Rectal smooth muscle tissue (tissue), 1 donor: Measurements from ENCODE around the gene FOXL1.
A peak's percentile ranks its signal among the peaks of the same experiment; 100 is the strongest.

Source experiments
- H3K27ac ChIP-seq: one replicate; pipeline ENCODE4 v1.7.0; 2013; ENCODE audit warnings: low read depth, low read length, inconsistent platforms
- H3K27me3 ChIP-seq: one replicate; pipeline ENCODE4 v1.7.0; 2013; ENCODE audit warnings: low read length; ENCODE audit not compliant: control insufficient read depth, insufficient read depth
- H3K36me3 ChIP-seq: one replicate; pipeline ENCODE4 v1.7.0; 2013; ENCODE audit warnings: low read length; ENCODE audit not compliant: control insufficient read depth, insufficient read depth
- H3K4me1 ChIP-seq: one replicate; pipeline ENCODE4 v1.7.0; 2013; ENCODE audit warnings: low read length; ENCODE audit not compliant: control insufficient read depth, insufficient read depth
- H3K4me3 ChIP-seq: one replicate; pipeline ENCODE4 v1.7.0; 2013; ENCODE audit warnings: low read length
- H3K9ac ChIP-seq: one replicate; pipeline ENCODE4 v1.7.0; 2013; ENCODE audit warnings: low read length

Gene FOXL1

GRCh38 chr16:86573646-86574508 is 4.5 kb upstream of the FOXL1 start:
- Histone ChIP-seq H3K9ac (no peak overlapping the region), H3K4me3 (no peak overlapping the region), H3K27ac (no peak overlapping the region), H3K4me1 (no peaks in the 10 kb centered on the region), H3K27me3 (peaks cover 53% of the 10 kb centered on the region), H3K36me3 (no peaks in the 10 kb centered on the region)

GRCh38 chr16:86574646-86575045 is 3.7 kb upstream of the FOXL1 start:
- H3K36me3 ChIP-seq: no peaks in the 10 kb centered on the region
- no peak overlapping the region for H3K4me3 ChIP-seq
- H3K27ac ChIP-seq: no peak overlapping the region
- no peaks in the 10 kb centered on the region for H3K4me1 ChIP-seq
- no peak overlapping the region for H3K9ac ChIP-seq
- peaks cover 51% of the 10 kb centered on the region for H3K27me3 ChIP-seq

DNA sequence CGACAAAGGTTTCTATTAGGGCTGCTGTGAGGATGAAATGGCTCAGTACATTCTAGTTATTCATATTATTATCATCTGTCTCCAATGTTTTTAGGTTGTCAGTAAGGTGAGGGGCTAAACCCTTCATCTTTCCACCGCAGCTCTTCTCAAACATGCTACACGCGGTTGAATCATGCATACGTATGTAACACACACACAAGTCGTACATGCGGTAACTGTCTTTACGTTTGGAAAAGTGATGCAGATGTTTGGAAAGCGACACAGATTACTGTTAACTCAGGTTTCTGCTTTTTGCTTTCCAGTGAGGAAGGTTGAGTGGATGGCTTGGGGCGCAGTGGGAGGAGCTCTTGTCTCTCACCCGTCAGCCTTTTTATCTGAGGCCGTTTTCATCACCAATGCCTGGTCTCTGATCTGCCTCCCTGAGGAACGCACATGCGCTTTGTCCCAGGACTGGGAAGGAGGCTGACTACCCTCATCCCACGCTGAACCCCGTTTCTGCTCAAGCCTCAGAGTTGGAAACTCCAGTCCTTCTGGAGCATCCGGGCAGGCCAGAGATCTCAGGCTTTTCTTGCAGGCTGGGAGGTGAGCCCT is 3.2 kb upstream of the FOXL1 start:
- Histone ChIP-seq H3K9ac (peak overlapping the region; percentile 46), H3K36me3 (no peaks in the 10 kb centered on the region), H3K27me3 (peaks cover 50% of the 10 kb centered on the region), H3K4me1 (no peaks in the 10 kb centered on the region), H3K4me3 (peak overlapping the region; percentile 40), H3K27ac (no peak overlapping the region)

DNA sequence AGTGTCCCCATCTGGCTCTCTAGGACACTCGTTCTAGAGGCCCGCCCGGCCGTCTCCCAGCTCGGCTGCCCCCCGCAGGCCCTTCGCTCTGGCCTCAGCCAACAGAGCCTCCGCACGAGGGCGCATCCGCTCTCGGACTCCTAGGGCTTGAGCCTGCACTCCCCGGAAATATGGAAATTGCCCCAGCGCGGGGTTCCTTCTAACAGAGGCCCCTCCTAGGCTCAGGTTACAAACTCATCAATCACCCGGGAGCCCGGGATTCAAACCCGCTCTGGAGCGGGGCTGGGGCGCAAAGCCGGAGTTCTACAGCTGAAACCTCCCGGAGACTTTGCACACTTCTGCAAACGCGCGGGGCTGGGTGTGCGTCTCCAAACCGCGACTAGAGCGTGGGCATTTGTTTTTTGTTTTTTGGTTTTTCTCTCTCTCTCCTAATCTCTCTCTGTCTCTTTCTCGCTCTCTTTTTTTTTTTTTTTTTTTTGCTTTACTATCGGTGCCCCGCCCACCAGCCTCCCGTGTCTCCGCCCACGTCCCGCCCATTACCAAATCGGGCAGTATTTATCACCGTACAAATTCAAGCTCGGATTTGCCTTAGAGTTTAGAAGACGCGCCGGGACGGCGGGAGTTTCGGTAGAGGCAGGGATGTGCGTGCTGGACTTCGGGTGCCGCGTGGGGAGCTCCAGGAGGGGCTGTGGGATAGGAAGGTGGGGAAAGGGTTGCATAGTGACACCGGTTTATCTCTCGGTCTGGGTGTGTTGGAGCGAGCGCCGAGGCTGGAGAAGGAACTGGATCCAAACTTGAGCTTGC is 2.4 kb upstream of the FOXL1 start:
- H3K4me1 ChIP-seq: no peaks in the 10 kb centered on the region
- no peaks in the 10 kb centered on the region for H3K36me3 ChIP-seq
- H3K9ac ChIP-seq: no peak overlapping the region
- no peak overlapping the region for H3K27ac ChIP-seq
- peak overlapping the region; percentile 41 for H3K4me3 ChIP-seq
- H3K27me3 ChIP-seq: peaks cover 47% of the 10 kb centered on the region

GRCh38 chr16:86576591-86577313 is 1.6 kb upstream of the FOXL1 start:
- no peak overlapping the region for H3K9ac ChIP-seq
- H3K36me3 ChIP-seq: no peaks in the 10 kb centered on the region
- H3K4me3 ChIP-seq: peak overlapping the region; percentile 41

DNA sequence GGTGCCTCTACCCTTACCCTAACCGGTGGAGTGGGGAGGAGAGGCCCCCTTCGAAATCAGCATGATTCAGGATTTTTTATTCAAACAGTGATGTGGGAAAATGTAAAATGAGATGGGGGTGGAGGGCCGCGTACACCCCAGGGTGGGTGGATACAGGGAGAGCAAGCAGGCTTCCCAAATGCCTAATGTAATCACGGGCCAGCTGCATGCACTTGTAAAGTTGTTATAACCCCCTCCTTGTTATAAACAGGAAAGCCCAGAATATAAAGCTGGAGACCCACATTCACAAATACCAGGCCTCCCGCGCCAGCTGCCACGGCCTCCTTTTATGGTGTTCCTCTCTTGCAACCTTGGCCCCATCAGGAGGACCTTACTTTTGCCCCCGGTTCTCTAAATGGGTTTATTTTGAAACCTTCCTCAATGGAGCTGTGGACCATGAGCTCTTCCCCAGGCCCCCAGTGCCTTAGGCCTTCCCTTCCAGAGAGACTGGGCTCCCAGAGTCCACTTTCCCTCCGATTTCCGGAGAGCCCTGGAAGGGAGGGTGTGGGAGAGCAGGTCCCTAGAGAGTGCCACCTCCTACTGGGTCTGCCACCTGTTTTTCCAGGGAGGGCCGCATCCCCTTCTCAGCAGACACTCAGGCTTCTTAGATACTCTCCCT is 906 bp upstream of the FOXL1 start:
- H3K27ac ChIP-seq: no peak overlapping the region
- peaks cover 39% of the 10 kb centered on the region for H3K27me3 ChIP-seq
- H3K4me1 ChIP-seq: no peaks in the 10 kb centered on the region
- H3K4me3 ChIP-seq: no peak overlapping the region
- H3K36me3 ChIP-seq: no peaks in the 10 kb centered on the region
- no peak overlapping the region for H3K9ac ChIP-seq

More at GRCh38 chr16:86576591-86577313, 1.6 kb upstream of the FOXL1 start:
- Histone ChIP-seq H3K27ac (no peak overlapping the region), H3K27me3 (peaks cover 42% of the 10 kb centered on the region), H3K4me1 (no peaks in the 10 kb centered on the region)

GRCh38 chr16:86578611-86579267 is 390 bp downstream of the FOXL1 start:
- no peak overlapping the region for H3K9ac ChIP-seq
- H3K4me1 ChIP-seq: no peaks in the 10 kb centered on the region
- peaks cover 33% of the 10 kb centered on the region for H3K27me3 ChIP-seq
- H3K27ac ChIP-seq: no peak overlapping the region
- peak overlapping the region; percentile 26 for H3K4me3 ChIP-seq
- no peaks in the 10 kb centered on the region for H3K36me3 ChIP-seq

- H3K4me1 ChIP-seq: no peaks in the 10 kb centered on the region
- no peak overlapping the region for H3K27ac ChIP-seq
- no peaks in the 10 kb centered on the region for H3K36me3 ChIP-seq
- H3K4me3 ChIP-seq: no peak overlapping the region
- H3K9ac ChIP-seq: no peak overlapping the region
- peaks cover 28% of the 10 kb centered on the region for H3K27me3 ChIP-seq
Observed at GRCh38 chr16:86579268-86580062, 1.1 kb downstream of the FOXL1 start.

GRCh38 chr16:86580063-86580790 is 1.9 kb downstream of the FOXL1 start:
- no peak overlapping the region for H3K27ac ChIP-seq
- H3K36me3 ChIP-seq: no peaks in the 10 kb centered on the region
- no peaks in the 10 kb centered on the region for H3K4me1 ChIP-seq
- no peak overlapping the region for H3K9ac ChIP-seq
- H3K27me3 ChIP-seq: peaks cover 24% of the 10 kb centered on the region
- no peak overlapping the region for H3K4me3 ChIP-seq

DNA sequence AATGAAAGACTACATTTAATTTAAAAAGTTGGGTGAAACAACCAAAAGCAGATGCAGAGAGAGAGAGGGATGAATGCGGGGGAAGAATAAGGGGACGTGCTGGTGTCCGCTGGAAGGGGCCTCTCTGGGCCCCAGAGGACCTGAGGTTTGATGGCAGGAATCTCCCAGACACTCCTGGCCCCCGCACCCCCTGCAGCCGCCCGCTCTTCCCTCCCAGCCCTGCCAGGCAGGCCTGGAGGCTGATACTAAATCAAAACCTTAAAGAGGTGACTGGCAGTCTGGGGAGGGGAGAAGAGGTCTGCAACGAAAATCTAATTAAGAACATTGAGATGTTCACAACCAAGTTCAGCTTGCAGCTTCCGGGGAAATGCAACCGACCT is 2.4 kb downstream of the FOXL1 start:
- Histone ChIP-seq H3K36me3 (no peaks in the 10 kb centered on the region), H3K27me3 (peaks cover 18% of the 10 kb centered on the region), H3K4me3 (no peak overlapping the region), H3K9ac (no peak overlapping the region), H3K27ac (no peak overlapping the region), H3K4me1 (no peaks in the 10 kb centered on the region)
